Stromal cell of bone marrow (primary cell): ENCODE results near the gene PNPLA3.

Source experiments
- DNase-seq: peaks from one replicate; pipeline ENCODE4 v3.0.0-alpha.2; 2012; ENCODE audit warnings: low read depth

Gene PNPLA3

GRCh38 chr22:43994006-43994405, 70.4 kb downstream of the PNPLA3 start:
- no peak for DNase-seq

GRCh38 chr22:43994416-43994815, 70.8 kb downstream of the PNPLA3 start:
- DNase-seq: no peak

GRCh38 chr22:43995057-43995685, 71.6 kb downstream of the PNPLA3 start:
- no peak for DNase-seq

GRCh38 chr22:43995798-43996169, 72.2 kb downstream of the PNPLA3 start:
- DNase-seq: no peak

GRCh38 chr22:43996170-43996980, 72.8 kb downstream of the PNPLA3 start:
- no peak for DNase-seq

GRCh38 chr22:43996981-43997265, 73.3 kb downstream of the PNPLA3 start:
- no peak for DNase-seq
